ENCODE results near the gene RBFOX2.
"Not testable (repeated sequence)": the region's sequence is repeated elsewhere in the genome, so short reads cannot be mapped to it uniquely, and the experiment has no call there.

The RBFOX2 gene

GRCh38 chr22:36055376-36056295, 27.0 kb upstream of the RBFOX2 start:
- DNase-seq (ENCODE audit: low read depth), result no peak
- H3K4me3 ChIP-seq (ENCODE audit: low read depth, low read length), result no peak overlapping the region
- TF ChIP-seq CTCF (IDR thresholded peaks at IDR 0.05; ENCODE audit: insufficient read depth, low read depth, low read length, missing control alignments), result no peak

- not testable (repeated sequence) for DNase-seq (ENCODE audit: low read depth); H3K4me3 ChIP-seq (ENCODE audit: low read depth, low read length)
Measured at GRCh38 chr22:36054446-36054845, 25.8 kb upstream of the RBFOX2 start.

- H3K4me3 ChIP-seq (ENCODE audit: low read depth, low read length), result no peak overlapping the region
- TF ChIP-seq CTCF (IDR thresholded peaks at IDR 0.05; ENCODE audit: insufficient read depth, low read depth, low read length, missing control alignments), result no peak
- DNase-seq (ENCODE audit: low read depth), result no peak
Measured at GRCh38 chr22:36053242-36054147, 24.9 kb upstream of the RBFOX2 start.

GRCh38 chr22:36052505-36052941, 23.9 kb upstream of the RBFOX2 start:
- peak; percentile 18 for DNase-seq (ENCODE audit: low read depth)
- TF ChIP-seq CTCF (IDR thresholded peaks at IDR 0.05; ENCODE audit: insufficient read depth, low read depth, low read length, missing control alignments), result no peak

GRCh38 chr22:36049678-36049997, 21.0 kb upstream of the RBFOX2 start:
- H3K4me3 ChIP-seq (ENCODE audit: low read depth, low read length), result no peak overlapping the region
- TF ChIP-seq CTCF (IDR thresholded peaks at IDR 0.05; ENCODE audit: insufficient read depth, low read depth, low read length, missing control alignments), result no peak
- DNase-seq (ENCODE audit: low read depth), result no peak

More at GRCh38 chr22:36052505-36052941, 23.9 kb upstream of the RBFOX2 start:
- no peak overlapping the region for H3K4me3 ChIP-seq (ENCODE audit: low read depth, low read length)

GRCh38 chr22:36048911-36049677, 20.5 kb upstream of the RBFOX2 start:
- H3K4me3 ChIP-seq (ENCODE audit: low read depth, low read length), result no peak overlapping the region
- DNase-seq (ENCODE audit: low read depth), result no peak
- no peak for TF ChIP-seq CTCF (IDR thresholded peaks at IDR 0.05; ENCODE audit: insufficient read depth, low read depth, low read length, missing control alignments)

- not testable (repeated sequence) for DNase-seq (ENCODE audit: low read depth)
Measured at GRCh38 chr22:36044517-36044916, 15.9 kb upstream of the RBFOX2 start.

More at GRCh38 chr22:36044517-36044916, 15.9 kb upstream of the RBFOX2 start:
- not testable (repeated sequence) for H3K4me3 ChIP-seq (ENCODE audit: low read depth, low read length)
